ENCODE results near the gene CBLB.

The CBLB gene

DNA sequence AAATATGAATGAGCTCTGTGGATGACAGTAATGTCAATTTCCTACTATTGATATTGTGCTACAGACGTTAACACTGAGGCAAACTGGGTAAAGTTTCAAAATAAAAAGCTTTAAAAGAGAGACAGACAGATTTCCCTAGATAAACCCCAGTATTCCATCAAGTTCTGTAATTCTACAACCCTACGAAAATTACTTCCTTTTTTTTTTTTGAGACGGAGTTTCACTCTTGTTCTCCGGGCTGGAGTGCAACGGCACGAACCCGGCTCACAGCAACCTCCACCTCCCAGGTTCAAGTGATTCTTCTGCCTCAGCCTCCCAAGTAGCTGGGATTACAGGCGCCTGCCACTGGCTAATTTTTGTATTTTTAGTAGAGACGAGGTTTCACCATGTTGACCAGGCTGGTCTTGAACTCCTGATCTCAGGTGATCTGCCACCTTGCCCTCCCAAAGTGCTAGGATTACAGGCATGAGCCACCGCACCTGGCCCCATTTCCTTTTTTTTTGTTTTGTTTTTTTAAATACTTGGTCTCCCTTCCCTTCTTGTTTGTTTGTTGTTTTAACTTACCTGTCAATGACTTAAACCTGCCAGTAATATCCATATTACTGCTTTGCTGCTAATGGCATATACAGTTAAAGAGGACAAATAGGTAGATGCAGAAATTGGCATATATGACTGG lies 57.2 kb downstream of the CBLB start:
- TF ChIP-seq, protein P1, sequence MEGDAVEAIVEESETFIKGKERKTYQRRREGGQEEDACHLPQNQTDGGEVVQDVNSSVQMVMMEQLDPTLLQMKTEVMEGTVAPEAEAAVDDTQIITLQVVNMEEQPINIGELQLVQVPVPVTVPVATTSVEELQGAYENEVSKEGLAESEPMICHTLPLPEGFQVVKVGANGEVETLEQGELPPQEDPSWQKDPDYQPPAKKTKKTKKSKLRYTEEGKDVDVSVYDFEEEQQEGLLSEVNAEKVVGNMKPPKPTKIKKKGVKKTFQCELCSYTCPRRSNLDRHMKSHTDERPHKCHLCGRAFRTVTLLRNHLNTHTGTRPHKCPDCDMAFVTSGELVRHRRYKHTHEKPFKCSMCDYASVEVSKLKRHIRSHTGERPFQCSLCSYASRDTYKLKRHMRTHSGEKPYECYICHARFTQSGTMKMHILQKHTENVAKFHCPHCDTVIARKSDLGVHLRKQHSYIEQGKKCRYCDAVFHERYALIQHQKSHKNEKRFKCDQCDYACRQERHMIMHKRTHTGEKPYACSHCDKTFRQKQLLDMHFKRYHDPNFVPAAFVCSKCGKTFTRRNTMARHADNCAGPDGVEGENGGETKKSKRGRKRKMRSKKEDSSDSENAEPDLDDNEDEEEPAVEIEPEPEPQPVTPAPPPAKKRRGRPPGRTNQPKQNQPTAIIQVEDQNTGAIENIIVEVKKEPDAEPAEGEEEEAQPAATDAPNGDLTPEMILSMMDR (IDR thresholded peaks at IDR 0.05; ENCODE audit: low read depth, low read length) = no peak
- H3K4me3 ChIP-seq (ENCODE audit: low read depth, low read length) = no peak overlapping the region

GRCh38 chr3:105809208-105809888 lies 59.5 kb downstream of the CBLB start:
- TF ChIP-seq, protein P1 (IDR thresholded peaks at IDR 0.05; ENCODE audit: low read depth, low read length) = no peak
- H3K4me3 ChIP-seq (ENCODE audit: low read depth, low read length) = no peak overlapping the region

DNA sequence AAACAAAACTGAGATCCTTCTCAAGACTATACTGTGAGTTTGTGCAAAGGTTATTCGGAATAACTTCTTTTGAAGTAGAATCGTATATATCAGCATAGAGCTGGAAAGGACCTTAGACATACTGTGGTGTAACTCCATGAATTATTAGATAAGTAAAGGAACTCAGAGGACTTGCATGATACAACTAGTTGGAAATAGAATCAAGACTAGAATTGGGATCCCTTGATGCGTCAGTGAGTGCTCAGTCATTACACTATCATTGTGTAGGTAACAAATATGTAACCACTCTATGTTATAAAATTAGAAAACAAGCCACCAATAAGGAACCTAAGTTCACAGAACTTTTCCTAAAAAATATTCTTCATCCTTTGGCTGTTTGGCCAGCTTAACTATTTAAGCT lies 61.1 kb downstream of the CBLB start:
- TF ChIP-seq, protein P1 (IDR thresholded peaks at IDR 0.05; ENCODE audit: low read depth, low read length) = no peak
- no peak overlapping the region for H3K4me3 ChIP-seq (ENCODE audit: low read depth, low read length)

- TF ChIP-seq, protein P1 (IDR thresholded peaks at IDR 0.05; ENCODE audit: low read depth, low read length) = no peak
- no peak overlapping the region for H3K4me3 ChIP-seq (ENCODE audit: low read depth, low read length)
These were observed 61.7 kb downstream of the CBLB start for GRCh38 chr3:105807146-105807545.

- TF ChIP-seq, protein P1 (IDR thresholded peaks at IDR 0.05; ENCODE audit: low read depth, low read length) = no peak
These were observed 62.5 kb downstream of the CBLB start for GRCh38 chr3:105806359-105806758.

GRCh38 chr3:105805404-105805803 lies 63.4 kb downstream of the CBLB start:
- H3K4me3 ChIP-seq (ENCODE audit: low read depth, low read length) = no peak overlapping the region
- TF ChIP-seq, protein P1 (IDR thresholded peaks at IDR 0.05; ENCODE audit: low read depth, low read length) = no peak

More at GRCh38 chr3:105806359-105806758, 62.5 kb downstream of the CBLB start:
- H3K4me3 ChIP-seq (ENCODE audit: low read depth, low read length) = no peak overlapping the region

- no peak overlapping the region for H3K4me3 ChIP-seq (ENCODE audit: low read depth, low read length)
- TF ChIP-seq, protein P1 (IDR thresholded peaks at IDR 0.05; ENCODE audit: low read depth, low read length) = no peak
These were observed 66.6 kb downstream of the CBLB start for GRCh38 chr3:105802118-105802706.

Measured in WI38 (cell line).